T47D (cell line): ENCODE data around the gene PRKCH.

ENCODE experiments used
- DNase-seq, 2 experiments: peaks; one replicate each; pipeline versions ENCODE4 v3.0.0 to v3.0.0-alpha.2; 2011 to 2012; ENCODE audit warnings: low read depth in 1 of 2, low spot score in 1 of 2
- JUND ChIP-seq: IDR thresholded peaks from 2 replicates; pipeline ENCODE4 v1.6.1; 2012; ENCODE audit warnings: low read depth
- in situ Hi-C: cut with HindIII; loops from 2 replicates; pipeline ENCODE4 v1.10.0; 2016; ENCODE audit warnings: low sequenced_read_pairs, low pct_unique_long_range_greater_than_20kb

PRKCH gene

DNA sequence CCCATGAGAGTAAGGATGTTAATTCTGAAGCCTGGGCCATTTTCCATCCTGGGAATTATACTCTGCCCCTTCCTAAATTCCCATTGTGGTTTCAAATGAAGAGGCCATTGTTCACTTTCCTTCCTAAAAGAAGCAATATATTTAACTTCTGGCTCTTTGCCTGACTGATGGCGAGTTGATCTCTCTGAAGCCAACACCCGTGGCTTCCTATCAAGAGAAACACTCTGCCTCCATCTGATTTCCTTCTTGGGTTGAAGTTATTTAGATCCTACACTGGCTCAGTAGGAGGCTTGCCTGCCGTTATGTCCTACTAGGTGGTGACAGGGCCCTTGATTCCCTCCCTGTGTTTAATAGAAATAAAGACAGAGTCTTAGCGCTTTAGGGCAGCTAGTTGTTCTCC is 97.4 kb downstream of the PRKCH start:
- in situ Hi-C loops = no loop called here
- no peak for DNase-seq
- no peak for TF ChIP-seq JUND

DNA sequence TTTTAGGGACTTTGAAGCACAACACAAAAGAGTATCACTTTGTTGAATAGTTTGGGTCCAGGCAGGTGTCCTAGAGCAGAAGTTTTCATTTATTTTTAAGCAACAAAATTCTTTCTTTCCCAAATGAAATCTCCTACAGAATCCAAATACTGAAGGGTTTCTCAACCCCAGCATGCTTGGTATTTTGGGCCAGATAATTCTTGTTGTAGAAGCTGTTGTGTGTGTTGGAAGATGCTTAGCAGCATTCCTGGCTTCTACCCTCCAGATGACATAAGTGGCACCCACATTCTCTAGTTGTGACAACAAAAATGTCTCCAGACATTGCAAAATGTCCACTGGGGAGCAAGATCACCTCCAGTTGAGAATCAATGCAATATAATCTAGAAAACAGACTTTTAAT is 97.8 kb downstream of the PRKCH start:
- in situ Hi-C loops = no loop called here
- TF ChIP-seq JUND = no peak
- peak in 1 of 2 experiments; percentile 26 for DNase-seq

DNA sequence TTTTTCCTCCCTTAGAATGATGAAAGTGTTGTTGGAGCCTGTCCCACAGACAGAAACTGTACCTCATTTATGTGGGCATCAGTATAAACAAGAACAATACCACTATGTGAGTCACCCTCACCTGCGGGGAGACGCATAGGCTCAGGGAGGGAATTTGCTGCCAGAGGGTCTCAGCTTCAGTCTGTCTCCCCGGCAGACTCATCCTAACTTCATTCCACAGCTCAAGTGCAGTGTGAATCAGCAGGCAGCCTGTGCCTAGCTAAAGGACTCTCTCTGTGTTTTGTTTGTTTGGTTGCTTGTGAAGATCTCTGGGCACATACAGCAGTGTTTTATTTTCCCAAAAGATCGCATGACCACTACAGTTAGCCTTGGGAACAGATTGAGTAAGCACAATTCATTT is 98.9 kb downstream of the PRKCH start:
- no peak for DNase-seq
- in situ Hi-C loops = no loop called here
- TF ChIP-seq JUND = no peak

DNA sequence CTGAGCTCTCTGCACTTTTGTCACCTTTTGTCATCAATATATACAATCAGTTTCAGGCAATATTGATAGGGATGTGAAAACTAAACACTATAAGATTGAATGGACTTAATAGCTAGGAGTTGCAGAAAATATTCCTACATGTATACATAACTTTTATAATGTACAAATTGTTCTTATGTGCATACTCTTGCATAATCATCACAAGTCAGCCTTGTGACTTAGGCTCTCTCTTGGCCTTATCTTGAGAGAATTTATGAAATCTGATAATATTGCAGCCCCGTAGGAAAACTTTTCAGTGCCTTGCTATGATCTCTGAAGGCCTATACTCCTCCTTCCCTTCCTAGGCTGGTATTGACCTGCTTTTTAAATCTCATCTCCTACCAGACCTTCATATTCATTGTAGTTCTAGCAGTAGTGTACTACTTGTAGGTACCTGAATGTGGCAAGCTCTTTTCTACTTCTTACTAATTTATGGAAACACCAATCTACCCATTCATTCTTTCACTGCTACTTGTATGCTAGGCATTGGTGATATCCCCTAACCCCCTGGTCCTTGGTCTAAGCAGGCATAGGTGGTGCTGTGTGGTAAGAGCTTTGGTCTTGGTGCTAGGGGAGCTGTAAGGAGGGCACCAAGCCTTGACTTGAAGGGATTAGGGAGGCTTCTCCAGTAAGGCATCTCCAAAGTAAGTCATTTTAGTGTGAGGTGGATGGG is 100.0 kb downstream of the PRKCH start:
- in situ Hi-C loops = no loop called here
- TF ChIP-seq JUND = no peak
- DNase-seq = no peak

DNA sequence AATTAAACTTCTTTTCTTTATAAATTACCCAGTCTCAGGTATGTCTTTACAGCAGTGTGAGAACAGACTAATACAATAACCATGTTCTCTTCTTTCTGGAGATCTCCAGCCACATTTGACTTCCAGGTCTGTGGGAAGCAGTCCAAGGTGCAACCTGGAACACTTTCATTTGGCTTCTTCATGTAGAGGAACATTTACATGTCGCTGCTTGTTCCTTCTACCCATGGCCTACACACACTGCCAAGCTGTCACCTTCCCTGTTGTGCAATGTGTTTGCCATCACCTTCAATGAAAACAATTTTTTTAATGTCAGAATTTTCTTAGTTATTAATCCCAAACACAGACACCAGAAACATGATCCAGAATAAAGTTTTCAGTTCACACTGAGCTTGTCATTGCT is 104.7 kb downstream of the PRKCH start:
- in situ Hi-C loops = no loop called here
- no peak for TF ChIP-seq JUND
- no peak for DNase-seq

DNA sequence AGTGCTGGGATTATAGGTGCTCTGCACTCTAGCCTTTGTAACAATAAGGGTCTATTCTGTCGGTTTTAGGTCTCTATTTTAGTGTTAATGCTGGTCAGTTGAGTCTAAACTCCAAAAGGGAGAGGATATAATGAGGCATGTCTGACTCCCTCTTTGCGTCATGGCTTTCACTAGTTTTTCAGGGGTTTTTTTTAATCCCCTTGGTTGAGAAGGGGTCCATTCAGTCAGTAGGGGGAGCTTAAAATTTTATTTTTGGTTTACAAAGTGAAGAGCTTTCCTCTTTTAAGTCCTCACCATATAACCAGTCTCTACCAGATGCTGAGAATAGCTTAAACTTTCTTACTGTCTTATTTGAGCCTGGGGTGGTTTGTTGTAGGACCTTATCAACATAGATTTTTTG is 106.9 kb downstream of the PRKCH start:
- TF ChIP-seq JUND = no peak
- no peak for DNase-seq
- in situ Hi-C loops = no loop called here

DNA sequence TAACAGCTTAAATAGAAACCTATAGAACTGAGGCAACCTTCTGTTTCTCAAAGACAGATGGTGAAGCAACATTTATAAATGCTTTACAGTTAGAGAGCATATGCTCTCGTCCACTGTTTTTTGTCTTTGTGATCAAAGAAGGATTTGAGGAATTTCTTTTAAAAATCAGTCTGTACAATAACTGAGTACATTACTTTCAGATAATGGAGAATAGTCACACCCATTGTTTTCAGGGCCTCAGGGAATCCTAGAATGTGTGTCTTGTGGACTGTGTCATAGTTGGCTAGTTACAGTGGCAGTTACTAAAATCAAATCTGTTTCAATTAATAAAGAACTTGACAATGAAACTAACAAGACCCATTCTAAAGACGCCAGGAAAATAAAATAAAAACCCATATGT is 107.9 kb downstream of the PRKCH start:
- no peak for TF ChIP-seq JUND
- in situ Hi-C loops = no loop called here
- no peak for DNase-seq

DNA sequence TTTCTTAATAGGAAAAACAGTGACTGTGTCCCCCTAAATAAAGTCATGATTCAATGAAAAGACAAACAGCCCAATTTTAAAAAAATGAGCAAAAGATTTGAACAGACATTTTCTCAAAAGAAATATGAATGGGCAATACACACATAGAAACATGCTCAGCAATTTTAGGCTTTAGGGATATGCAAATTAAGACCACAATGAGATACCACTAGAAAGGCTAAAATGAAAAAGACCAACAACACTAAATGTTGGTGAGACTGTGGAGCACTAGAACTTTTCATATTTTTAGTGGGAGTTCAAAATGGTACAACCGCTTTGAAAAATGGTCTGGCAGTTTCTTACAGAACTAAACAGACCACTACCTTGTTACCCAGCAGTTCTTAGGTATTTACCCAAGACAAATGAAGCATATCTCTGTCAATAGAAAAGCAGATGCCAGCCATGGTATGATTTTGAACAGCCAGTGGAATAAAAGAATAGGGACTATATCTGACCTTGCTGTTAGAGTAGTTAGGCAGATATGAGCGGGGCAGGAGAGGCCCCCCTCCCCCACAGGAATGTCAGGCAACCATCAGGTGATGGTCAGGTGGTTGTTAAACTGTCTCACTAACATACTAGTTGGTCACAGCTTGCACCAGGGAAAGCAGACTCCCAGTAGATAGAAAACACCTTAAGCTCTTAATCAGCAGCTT is 108.8 kb downstream of the PRKCH start:
- in situ Hi-C loops = no loop called here
- TF ChIP-seq JUND = no peak

DNA sequence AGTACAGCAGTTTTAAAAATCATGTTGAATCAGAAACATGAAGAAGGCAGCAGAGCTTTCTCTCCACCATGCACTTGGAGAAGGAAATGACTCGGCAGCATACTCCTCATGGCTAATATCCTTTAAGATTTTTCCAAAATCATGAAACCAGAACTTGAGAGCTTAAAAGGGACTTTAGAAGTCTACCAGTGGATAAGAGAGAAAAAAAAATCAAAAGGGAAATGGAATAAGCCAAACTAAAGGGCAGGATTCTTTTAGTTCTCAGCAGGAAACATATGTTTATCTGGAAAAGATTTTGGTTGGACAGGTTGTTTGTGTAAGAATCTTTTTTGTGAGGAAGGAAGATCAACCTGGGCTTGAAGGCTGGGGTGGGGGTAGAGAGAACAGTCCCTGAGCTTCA is 111.8 kb downstream of the PRKCH start:
- DNase-seq = no peak
- TF ChIP-seq JUND = no peak
- in situ Hi-C loops = no loop called here

More for the DNA sequence above, 108.8 kb downstream of the PRKCH start:
- no peak for DNase-seq

DNA sequence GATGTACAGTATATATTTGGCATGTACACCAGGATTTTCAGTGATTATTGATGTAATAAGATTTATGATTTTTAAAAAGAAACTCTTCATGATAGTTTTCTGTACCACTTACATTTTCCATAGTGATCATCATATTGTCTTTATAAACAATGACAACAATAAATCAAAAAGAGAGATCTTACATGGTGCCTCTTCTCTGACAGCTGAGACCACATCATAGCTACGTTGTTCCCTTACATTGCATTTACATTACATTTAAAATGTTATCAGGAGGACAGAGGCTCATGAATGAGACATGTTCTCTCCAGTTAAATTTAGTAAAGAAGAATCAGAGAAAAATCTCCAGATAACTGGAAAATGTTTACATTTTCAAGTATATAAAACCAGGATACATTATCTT is 112.4 kb downstream of the PRKCH start:
- in situ Hi-C loops = no loop called here
- DNase-seq = no peak
- TF ChIP-seq JUND = no peak

DNA sequence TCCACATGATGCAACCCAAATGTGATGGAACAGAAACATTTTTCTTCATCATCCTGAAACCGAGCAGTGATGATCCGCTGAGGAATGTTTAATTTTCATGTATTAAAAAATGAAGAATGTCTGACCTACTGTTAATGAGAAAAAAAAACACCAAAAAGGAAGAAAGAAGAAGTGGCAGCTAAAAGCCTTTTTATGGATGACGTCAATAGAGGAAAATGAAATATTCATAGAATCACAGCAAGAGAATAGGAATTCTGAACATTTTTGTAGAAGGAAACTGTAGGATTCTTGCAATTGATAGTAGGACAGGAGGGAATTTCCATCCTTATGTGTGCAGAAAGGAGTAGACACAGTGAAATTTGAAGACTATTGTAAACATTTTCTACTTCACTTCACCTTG is 112.9 kb downstream of the PRKCH start:
- in situ Hi-C loops = no loop called here
- DNase-seq = no peak
- no peak for TF ChIP-seq JUND

DNA sequence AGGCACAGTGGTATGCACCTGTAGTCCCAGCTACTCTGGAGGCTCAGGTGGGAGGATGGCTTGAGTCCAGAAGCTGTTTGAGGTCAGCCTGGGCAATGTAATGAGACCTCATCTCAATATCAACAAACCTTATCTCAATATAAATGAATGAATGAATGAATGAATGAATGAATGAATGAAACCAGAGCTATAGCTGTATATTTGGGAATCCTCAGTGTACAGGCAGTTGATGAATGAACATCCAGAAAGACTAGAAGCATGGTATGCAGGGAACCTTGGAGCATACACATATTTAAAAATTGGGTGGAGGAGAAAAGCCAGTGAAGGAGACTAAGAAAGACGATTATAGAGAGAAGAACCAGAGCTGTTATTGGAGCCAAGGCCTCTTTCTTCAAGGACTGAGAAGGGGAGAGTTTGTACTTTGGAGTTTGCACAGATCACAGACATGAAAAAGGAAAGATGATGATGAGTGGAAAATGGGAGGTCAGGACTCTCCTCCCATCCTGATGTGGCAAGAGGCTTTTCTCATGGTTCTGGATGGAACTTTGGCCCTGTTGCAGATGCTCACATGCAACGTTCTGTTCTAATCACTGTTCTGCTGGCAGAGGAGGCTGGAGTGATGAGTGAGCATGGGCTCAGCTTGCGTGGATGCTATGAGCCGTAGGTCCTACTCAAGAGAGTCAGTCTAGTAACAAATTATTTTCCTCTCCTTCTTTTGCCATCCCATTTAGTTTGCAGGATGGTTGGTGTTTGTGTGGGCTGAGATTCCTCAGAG is 114.4 kb downstream of the PRKCH start:
- DNase-seq = no peak
- in situ Hi-C loops = no loop called here
- TF ChIP-seq JUND = no peak

DNA sequence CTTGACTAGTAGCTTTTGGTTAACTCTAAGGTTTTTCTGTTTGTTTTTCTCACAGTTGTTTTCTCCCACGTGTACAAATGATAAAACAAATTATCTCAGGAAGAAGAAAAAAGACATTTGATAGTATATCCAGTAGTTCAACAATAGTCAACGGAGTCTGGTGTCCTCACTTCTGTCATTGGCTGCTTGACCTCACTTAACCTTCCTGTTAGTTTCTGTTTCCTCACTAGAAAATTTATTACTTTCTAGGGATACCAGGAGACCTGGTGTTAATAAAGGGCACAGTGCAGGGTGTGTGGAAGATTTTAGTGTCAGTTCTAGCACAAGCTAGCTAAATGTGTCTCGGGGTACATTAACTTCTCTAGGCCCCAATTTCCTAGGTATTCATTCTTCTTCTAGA is 116.0 kb downstream of the PRKCH start:
- TF ChIP-seq JUND = no peak
- in situ Hi-C loops = no loop called here
- no peak for DNase-seq
